ENCODE results near the gene ZFPL1. TPM values are rescaled to one million over a fixed set of nuclear protein-coding genes. Genes with fewer than 3 reads are reported as not detected.

Gene ZFPL1
- total RNA-seq, 2 donors from 2014 or later, result 40.7 to 50.2 TPM

DNA sequence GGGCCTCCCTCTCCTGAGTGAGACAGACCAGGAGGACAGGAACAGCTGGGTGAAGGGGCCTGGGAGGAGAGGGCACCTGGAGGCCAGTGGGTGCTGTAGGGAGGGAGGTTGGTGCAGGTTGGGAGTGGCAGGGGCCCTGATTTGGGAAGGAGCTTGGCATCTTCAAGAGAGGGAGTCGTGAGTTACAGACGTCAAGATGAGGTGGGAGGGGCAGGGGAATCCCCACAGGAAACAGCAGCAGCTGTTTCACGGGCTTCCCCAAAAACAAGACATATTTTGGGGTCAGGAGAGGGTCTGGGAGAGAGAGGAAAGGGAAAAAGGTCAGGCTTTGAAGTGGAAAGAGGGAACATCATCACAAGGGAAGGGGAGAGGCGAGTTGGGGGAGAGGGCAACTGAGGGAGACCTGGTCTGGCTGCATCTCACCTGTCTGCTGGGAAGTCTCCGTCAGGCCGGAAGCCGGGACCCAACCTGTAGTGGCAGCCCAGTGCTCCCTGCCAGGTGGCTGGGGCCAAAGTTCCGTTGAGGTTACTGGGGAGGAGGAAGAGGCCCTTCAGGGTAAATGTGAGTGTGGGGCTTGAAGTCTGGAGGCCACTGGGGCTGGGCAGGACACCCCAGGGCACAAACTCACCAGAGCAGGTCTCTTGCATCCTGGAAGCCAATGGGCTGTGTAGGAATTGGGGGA, 30.1 kb upstream of the ZFPL1 start:
- DNase-seq, result no peak
- Mint-ChIP-seq H3K27ac (peak overlapping the region; percentile 93), H3K4me1 (peaks cover 12% of the 10 kb centered on the region), H3K27me3 (no peaks in the 10 kb centered on the region), H3K36me3 (ENCODE audit: low read depth) (no peaks in the 10 kb centered on the region), H3K4me3 (peak overlapping the region; percentile 81)
- peak; percentile 88 for ATAC-seq
- H3K9me3 ChIP-seq (ENCODE audit: control insufficient read depth, low read length, poor library complexity, severe bottlenecking), result no peaks in the 10 kb centered on the region

DNA sequence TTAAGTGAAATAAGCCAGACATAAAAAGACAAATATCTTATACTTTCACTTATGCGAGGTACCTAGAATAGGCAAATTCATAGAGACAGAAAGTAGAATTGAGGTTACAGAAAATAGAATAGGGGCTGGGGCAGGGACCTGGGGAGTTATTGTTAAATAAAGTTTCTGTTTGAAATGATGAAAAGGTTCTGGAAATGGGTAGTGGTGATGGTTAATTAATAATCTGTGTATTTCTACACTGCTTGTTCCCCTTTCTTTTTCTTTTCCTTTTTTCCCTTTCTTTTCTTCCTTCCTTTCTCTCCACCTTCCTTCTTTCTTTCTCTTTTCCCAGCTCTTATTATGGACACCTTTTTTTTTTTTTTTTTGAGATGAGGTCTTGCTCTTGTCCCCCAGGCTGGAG, 28.5 kb upstream of the ZFPL1 start:
- peaks cover 20% of the 10 kb centered on the region for H3K4me1 Mint-ChIP-seq
- DNase-seq (no peak), ATAC-seq (no peak)
- no peaks in the 10 kb centered on the region for H3K36me3 Mint-ChIP-seq (ENCODE audit: low read depth)
- no peak overlapping the region for H3K4me3 Mint-ChIP-seq
- no peaks in the 10 kb centered on the region for H3K27me3 Mint-ChIP-seq
- H3K27ac Mint-ChIP-seq, result peak overlapping the region; percentile 75
- H3K9me3 ChIP-seq (ENCODE audit: control insufficient read depth, low read length, poor library complexity, severe bottlenecking), result no peaks in the 10 kb centered on the region

DNA sequence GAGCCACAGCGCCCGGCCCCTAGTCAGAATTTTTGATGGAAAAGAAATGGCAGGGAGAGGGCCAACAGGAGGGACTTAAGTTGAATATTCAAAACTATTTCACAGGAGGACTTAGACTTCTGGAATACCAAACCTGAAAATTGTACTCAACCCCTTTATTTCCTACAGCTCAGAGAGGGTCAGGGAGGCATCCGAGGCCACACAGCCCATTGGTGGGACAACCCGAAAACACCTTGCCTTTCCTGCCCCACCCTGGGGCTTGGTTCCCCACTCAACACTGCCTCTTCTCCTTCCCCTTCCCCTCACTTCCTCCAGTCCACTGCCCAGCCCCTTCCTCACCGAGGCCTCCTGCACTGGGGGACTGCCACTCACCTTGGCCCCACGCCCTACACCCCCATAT, 27.0 kb upstream of the ZFPL1 start:
- H3K36me3 Mint-ChIP-seq (ENCODE audit: low read depth), result no peaks in the 10 kb centered on the region
- DNase-seq, result no peak
- H3K27ac Mint-ChIP-seq, result no peak overlapping the region
- H3K9me3 ChIP-seq (ENCODE audit: control insufficient read depth, low read length, poor library complexity, severe bottlenecking), result no peaks in the 10 kb centered on the region
- no peak for ATAC-seq
- peaks cover 24% of the 10 kb centered on the region for H3K4me1 Mint-ChIP-seq
- no peaks in the 10 kb centered on the region for H3K27me3 Mint-ChIP-seq
- H3K4me3 Mint-ChIP-seq, result no peak overlapping the region

- Mint-ChIP-seq H3K36me3 (ENCODE audit: low read depth) (no peaks in the 10 kb centered on the region), H3K4me3 (no peak overlapping the region), H3K27me3 (no peaks in the 10 kb centered on the region), H3K27ac (no peak overlapping the region), H3K4me1 (peaks cover 28% of the 10 kb centered on the region)
- DNase-seq (no peak), ATAC-seq (no peak)
- H3K9me3 ChIP-seq (ENCODE audit: control insufficient read depth, low read length, poor library complexity, severe bottlenecking), result no peaks in the 10 kb centered on the region
Measured at GRCh38 chr11:65057526-65057925, 26.5 kb upstream of the ZFPL1 start.

DNA sequence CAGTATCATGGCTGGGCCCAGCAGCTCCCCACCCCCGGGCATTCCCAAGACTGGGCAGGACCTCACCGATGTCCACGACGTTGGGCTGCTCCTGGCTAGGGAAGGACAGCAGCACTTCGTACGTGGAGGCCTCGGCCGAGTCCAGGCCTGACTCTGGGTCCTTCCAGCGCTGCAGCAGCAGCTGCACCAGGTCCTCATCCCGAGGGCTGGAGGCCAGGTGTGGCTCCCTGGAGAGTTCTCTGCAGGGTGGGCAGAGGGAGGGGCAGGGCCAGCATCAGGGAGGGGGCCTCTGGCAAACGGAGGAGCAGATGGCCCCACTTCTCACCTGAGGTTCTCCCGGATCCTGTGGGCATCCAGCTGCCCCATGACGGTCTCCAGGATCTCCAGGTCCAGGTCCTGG, 26.0 kb upstream of the ZFPL1 start:
- no peaks in the 10 kb centered on the region for H3K36me3 Mint-ChIP-seq (ENCODE audit: low read depth)
- DNase-seq (no peak), ATAC-seq (no peak)
- H3K4me3 Mint-ChIP-seq, result no peak overlapping the region
- H3K27me3 Mint-ChIP-seq, result peaks cover 4% of the 10 kb centered on the region
- no peaks in the 10 kb centered on the region for H3K9me3 ChIP-seq (ENCODE audit: control insufficient read depth, low read length, poor library complexity, severe bottlenecking)
- no peak overlapping the region for H3K27ac Mint-ChIP-seq
- peaks cover 28% of the 10 kb centered on the region for H3K4me1 Mint-ChIP-seq

- no peak for DNase-seq
- peaks cover 27% of the 10 kb centered on the region for H3K4me1 Mint-ChIP-seq
- H3K36me3 Mint-ChIP-seq (ENCODE audit: low read depth), result no peaks in the 10 kb centered on the region
- no peak within 1 kb of the TSS for H3K4me3 Mint-ChIP-seq
- no peak within 1 kb of the TSS for H3K27ac Mint-ChIP-seq
- peaks cover 6% of the 10 kb centered on the region for H3K27me3 Mint-ChIP-seq
- H3K9me3 ChIP-seq (ENCODE audit: control insufficient read depth, low read length, poor library complexity, severe bottlenecking), result no peaks in the 10 kb centered on the region
- ATAC-seq, result no peak
Measured at GRCh38 chr11:65058419-65059054, 25.5 kb upstream of the ZFPL1 start, which contains the start of gene NAALADL1. NAALADL1 (minus strand) TSS chr11:65058553; CDS start chr11:65058521, 32 bp downstream.

GRCh38 chr11:65059523-65059922, 24.5 kb upstream of the ZFPL1 start:
- Mint-ChIP-seq H3K27ac (no peak overlapping the region), H3K4me3 (no peak overlapping the region), H3K4me1 (peaks cover 19% of the 10 kb centered on the region), H3K36me3 (ENCODE audit: low read depth) (no peaks in the 10 kb centered on the region), H3K27me3 (peaks cover 6% of the 10 kb centered on the region)
- ATAC-seq, result no peak
- no peaks in the 10 kb centered on the region for H3K9me3 ChIP-seq (ENCODE audit: control insufficient read depth, low read length, poor library complexity, severe bottlenecking)
- no peak for DNase-seq

DNA sequence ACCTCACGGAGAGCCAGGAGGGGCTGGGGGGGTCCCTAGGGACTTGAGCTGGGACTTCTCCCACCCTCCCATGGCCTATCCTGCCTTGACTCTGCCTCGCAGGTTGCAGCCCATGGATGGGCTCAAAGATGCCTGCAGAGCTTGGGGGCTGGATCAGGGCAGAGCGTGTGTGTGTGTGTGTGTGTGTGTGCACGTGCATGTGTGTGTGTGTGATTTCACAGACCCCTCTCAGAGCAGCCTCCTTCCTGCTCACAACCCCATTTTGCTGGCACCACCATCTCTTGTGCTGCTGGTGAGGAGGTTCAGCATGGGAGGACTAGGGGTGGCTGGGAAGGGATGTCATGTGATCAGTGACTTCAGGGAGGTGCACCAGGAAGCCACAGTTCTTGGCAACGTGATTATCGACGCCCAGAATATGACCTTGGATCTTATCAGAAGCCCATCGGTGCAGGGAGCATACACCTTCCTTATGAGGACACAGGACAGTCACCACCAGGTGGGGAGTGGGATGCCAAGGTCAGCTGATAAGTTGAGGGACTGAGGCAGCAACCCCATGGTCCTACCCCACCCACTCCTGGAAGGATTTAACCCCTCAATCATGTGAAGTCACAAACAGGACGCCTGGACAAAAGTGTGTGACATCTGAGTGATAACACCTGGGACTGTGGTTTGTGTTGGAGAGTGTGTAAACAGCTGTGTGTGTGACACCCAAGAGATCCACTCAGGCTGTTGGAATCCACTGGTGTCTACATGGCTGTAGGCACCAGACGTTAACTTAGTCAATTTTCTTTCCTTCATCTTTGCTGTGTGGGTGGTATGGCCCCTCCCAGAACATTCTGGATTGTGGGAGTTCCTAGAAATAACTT, 23.8 kb upstream of the ZFPL1 start:
- no peak for ATAC-seq
- H3K4me3 Mint-ChIP-seq, result no peak overlapping the region

GRCh38 chr11:65060913-65061408, 23.1 kb upstream of the ZFPL1 start:
- Mint-ChIP-seq H3K4me1 (peaks cover 16% of the 10 kb centered on the region), H3K27ac (no peak overlapping the region)

More for the DNA sequence above, 23.8 kb upstream of the ZFPL1 start:
- peaks cover 19% of the 10 kb centered on the region for H3K4me1 Mint-ChIP-seq
- no peak for DNase-seq
- peaks cover 6% of the 10 kb centered on the region for H3K27me3 Mint-ChIP-seq
- H3K36me3 Mint-ChIP-seq (ENCODE audit: low read depth), result no peaks in the 10 kb centered on the region
- H3K27ac Mint-ChIP-seq, result no peak overlapping the region
- H3K9me3 ChIP-seq (ENCODE audit: control insufficient read depth, low read length, poor library complexity, severe bottlenecking), result no peaks in the 10 kb centered on the region

DNA sequence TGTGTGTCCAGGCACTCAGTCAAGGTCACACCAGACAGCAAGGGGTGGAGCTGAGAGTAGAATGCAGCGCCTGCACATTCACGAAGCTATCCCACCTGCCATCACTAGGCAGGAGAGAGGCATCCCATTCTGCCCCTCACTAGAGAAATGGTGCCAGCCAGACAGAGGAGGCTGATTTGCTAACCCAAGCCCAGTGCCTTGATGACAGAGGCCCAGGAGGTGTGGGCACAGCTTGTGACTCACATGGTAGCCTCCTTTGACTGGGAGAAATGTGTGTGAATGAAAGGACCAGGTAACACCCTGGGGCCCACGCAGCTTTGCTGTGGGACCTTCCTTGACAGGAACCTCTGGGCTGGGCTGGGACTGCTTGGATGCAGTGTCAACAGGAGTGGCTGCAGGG, 20.5 kb upstream of the ZFPL1 start:
- H3K9me3 ChIP-seq (ENCODE audit: control insufficient read depth, low read length, poor library complexity, severe bottlenecking), result no peaks in the 10 kb centered on the region
- Mint-ChIP-seq H3K36me3 (ENCODE audit: low read depth) (no peaks in the 10 kb centered on the region), H3K27ac (no peak overlapping the region), H3K4me3 (no peak overlapping the region), H3K27me3 (peaks cover 6% of the 10 kb centered on the region), H3K4me1 (peaks cover 16% of the 10 kb centered on the region)
- ATAC-seq (no peak), DNase-seq (no peak)

More at GRCh38 chr11:65060913-65061408, 23.1 kb upstream of the ZFPL1 start:
- Mint-ChIP-seq H3K36me3 (ENCODE audit: low read depth) (no peaks in the 10 kb centered on the region), H3K27me3 (peaks cover 6% of the 10 kb centered on the region), H3K4me3 (no peak overlapping the region)
- DNase-seq, result no peak
- no peaks in the 10 kb centered on the region for H3K9me3 ChIP-seq (ENCODE audit: control insufficient read depth, low read length, poor library complexity, severe bottlenecking)
- peak; percentile 18 for ATAC-seq

DNA sequence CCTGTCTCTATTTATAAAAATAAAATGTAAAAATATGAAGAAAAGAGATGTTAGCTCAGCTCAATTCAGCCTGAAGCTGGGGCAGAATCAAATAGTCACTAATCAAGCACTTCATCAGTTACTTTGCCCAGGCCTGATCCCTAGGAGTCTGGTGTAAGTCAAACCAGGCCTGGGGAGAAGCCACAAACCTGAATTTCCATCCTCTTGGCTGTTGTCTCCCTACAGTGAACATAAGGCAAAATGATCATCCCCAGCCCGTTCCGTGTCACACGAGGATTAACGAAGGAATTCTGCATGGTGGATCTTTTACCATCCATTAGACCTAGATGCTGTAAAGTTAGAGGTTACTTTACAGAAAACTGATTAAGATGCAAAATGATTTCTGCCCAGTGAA, 19.2 kb upstream of the ZFPL1 start:
- no peak overlapping the region for H3K4me3 Mint-ChIP-seq

DNA sequence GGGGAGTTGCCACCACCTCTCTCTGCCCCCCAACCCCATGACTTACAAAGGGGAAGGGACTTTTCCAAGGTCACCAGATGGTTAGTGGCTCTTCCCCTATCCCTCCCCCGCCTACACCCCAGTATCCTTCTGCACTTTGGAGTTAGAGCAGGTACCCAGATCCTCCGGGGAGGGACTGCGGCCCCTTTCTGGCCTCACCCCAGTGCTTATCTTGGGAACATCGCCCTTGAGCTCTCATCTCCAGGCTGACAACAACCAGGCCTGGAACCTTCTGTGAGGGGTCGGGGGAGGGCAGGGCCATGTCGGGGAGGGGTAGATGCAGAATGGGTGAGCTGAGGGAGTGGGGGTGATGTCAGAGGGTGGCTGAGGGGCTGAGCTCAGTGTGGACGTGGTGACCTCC, 18.2 kb upstream of the ZFPL1 start:
- no peak overlapping the region for H3K27ac Mint-ChIP-seq
- peaks cover 6% of the 10 kb centered on the region for H3K27me3 Mint-ChIP-seq
- no peaks in the 10 kb centered on the region for H3K9me3 ChIP-seq (ENCODE audit: control insufficient read depth, low read length, poor library complexity, severe bottlenecking)
- no peaks in the 10 kb centered on the region for H3K36me3 Mint-ChIP-seq (ENCODE audit: low read depth)
- no peak for ATAC-seq
- no peak for DNase-seq
- H3K4me3 Mint-ChIP-seq, result no peak overlapping the region
- peaks cover 8% of the 10 kb centered on the region for H3K4me1 Mint-ChIP-seq

More for the DNA sequence above, 19.2 kb upstream of the ZFPL1 start:
- ATAC-seq (no peak), DNase-seq (no peak)
- Mint-ChIP-seq H3K4me1 (peaks cover 12% of the 10 kb centered on the region), H3K36me3 (ENCODE audit: low read depth) (no peaks in the 10 kb centered on the region), H3K27ac (no peak overlapping the region), H3K27me3 (peaks cover 6% of the 10 kb centered on the region)
- no peaks in the 10 kb centered on the region for H3K9me3 ChIP-seq (ENCODE audit: control insufficient read depth, low read length, poor library complexity, severe bottlenecking)

DNA sequence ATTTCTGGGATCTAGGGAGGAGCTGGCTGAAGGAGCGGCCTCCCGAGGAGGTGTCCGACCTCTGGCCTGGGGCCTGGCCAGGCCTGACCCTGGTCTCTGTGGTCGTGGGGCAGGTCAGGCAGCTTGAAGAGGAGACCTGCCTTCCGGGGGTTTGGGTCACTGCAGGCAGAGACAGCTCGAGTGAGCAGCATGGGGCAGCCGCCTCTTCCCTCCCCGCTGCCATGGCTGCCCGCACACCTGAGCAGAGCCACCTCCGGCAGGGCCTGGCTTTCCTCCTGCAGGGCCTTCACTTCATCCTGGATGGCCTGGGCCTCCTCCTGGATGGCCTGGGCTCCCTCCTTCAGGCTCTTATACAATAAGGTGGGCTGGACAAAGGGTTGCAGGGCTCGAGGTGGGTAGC, 17.7 kb upstream of the ZFPL1 start:
- H3K27ac Mint-ChIP-seq, result no peak overlapping the region

More for the DNA sequence above, 17.7 kb upstream of the ZFPL1 start:
- Mint-ChIP-seq H3K4me1 (peaks cover 4% of the 10 kb centered on the region), H3K27me3 (peaks cover 6% of the 10 kb centered on the region), H3K4me3 (no peak overlapping the region), H3K36me3 (ENCODE audit: low read depth) (no peaks in the 10 kb centered on the region)
- DNase-seq, result no peak
- no peak for ATAC-seq
- no peaks in the 10 kb centered on the region for H3K9me3 ChIP-seq (ENCODE audit: control insufficient read depth, low read length, poor library complexity, severe bottlenecking)
